HUES6 (cell line): ENCODE results near the gene PLEKHG3.
A peak's percentile ranks its signal among the peaks of the same experiment; 100 is the strongest.
"Not testable (repeated sequence)": the region's sequence is repeated elsewhere in the genome, so short reads cannot be mapped to it uniquely, and the experiment has no call there.

Source experiments
- H3K27ac ChIP-seq: 2 replicates; pipeline ENCODE4 v1.7.0; 2013; ENCODE audit warnings: low read depth, mild to moderate bottlenecking, low read length, inconsistent platforms
- H3K27me3 ChIP-seq: 2 replicates; pipeline ENCODE4 v1.6.1; 2013; ENCODE audit warnings: low read length; ENCODE audit not compliant: control insufficient read depth, insufficient read depth
- H3K36me3 ChIP-seq: 2 replicates; pipeline ENCODE4 v1.6.1; 2013; ENCODE audit warnings: low read length; ENCODE audit not compliant: control insufficient read depth, insufficient read depth
- H3K4me1 ChIP-seq: 2 replicates; pipeline ENCODE4 v1.6.1; 2013; ENCODE audit warnings: low read length; ENCODE audit not compliant: control insufficient read depth, insufficient read depth
- H3K4me3 ChIP-seq: 2 replicates; pipeline ENCODE4 v1.5.1; 2013; ENCODE audit warnings: low read depth, low read length
- H3K9ac ChIP-seq: one replicate; pipeline ENCODE4 v1.6.1; 2013; ENCODE audit warnings: mild to moderate bottlenecking, low read length
- H3K9me3 ChIP-seq: 2 replicates; pipeline ENCODE4 v1.6.1; 2013; ENCODE audit warnings: low read depth, low read length; ENCODE audit not compliant: control insufficient read depth, insufficient read depth

Gene PLEKHG3

DNA sequence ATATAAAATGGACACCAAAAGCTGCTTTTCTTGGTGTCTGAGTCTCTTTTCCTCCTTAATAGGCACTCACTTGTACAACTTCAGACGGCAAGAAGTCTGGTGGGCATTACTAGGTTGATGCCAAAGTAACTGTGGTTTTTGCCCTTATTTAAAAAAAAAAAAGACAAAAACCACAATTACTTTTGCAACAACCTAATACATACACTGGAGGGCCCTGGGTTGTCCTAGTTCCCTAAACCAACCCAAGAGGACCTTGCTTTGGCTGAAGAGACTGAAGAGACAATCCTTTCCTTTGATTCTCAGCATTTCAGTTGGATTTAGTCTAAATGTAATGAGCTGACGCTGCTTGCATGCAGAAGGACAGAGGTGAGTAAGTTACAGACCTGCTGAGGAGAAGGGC lies 16.2 kb upstream of the PLEKHG3 start:
- Histone ChIP-seq H3K9ac (no peak overlapping the region), H3K4me1 (peaks cover 21% of the 10 kb centered on the region), H3K27me3 (peaks cover 26% of the 10 kb centered on the region), H3K27ac (no peak overlapping the region), H3K4me3 (no peak overlapping the region), H3K9me3 (no peaks in the 10 kb centered on the region), H3K36me3 (no peaks in the 10 kb centered on the region)

DNA sequence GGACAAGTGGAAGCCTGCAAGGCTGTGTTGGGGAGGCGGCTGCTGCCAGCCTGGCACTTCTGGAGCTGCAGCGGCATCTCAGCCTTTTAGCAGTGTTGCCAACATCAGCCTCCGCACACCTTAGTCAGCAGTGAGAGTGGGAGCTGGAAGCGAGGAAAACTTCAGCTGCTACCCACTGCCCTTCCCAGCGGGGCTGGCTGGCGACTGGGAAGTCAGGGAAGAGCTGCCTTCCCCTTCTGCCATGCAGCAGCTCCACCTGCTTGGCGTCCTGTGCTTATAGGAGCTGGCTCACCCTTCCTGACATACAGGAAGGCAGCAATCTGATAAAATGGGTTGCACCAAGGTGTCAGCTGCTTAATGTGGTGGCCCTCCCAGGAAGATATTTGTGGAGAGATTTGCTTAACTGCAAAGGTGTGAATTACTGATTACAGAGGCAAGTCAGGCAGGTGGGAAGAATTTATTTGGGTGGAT lies 15.4 kb upstream of the PLEKHG3 start:
- Histone ChIP-seq H3K9me3 (no peaks in the 10 kb centered on the region), H3K9ac (no peak overlapping the region), H3K27ac (no peak overlapping the region), H3K4me1 (peaks cover 21% of the 10 kb centered on the region), H3K36me3 (no peaks in the 10 kb centered on the region), H3K4me3 (no peak overlapping the region), H3K27me3 (peaks cover 29% of the 10 kb centered on the region)

DNA sequence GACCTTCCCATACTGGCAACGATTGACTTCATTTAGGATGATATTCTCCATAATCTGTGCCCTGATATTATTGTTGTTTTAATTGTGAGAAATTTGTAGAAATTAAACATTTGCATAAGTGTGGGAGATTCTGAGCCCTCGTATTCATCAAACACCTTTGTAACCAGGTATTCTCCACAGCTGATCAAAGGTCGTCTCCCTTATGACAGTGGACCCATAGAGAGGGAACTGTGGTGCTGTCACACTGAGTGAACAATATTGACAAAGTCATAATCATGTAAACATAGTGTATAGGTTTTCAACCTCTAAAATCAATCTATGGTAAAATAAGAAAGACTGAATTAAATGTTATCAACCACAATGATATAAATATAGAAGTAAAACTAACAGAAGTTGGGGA lies 14.9 kb upstream of the PLEKHG3 start:
- Histone ChIP-seq H3K27ac (no peak overlapping the region), H3K9me3 (no peaks in the 10 kb centered on the region), H3K9ac (no peak overlapping the region), H3K36me3 (no peaks in the 10 kb centered on the region), H3K4me3 (no peak overlapping the region), H3K27me3 (peaks cover 29% of the 10 kb centered on the region), H3K4me1 (peaks cover 21% of the 10 kb centered on the region)

DNA sequence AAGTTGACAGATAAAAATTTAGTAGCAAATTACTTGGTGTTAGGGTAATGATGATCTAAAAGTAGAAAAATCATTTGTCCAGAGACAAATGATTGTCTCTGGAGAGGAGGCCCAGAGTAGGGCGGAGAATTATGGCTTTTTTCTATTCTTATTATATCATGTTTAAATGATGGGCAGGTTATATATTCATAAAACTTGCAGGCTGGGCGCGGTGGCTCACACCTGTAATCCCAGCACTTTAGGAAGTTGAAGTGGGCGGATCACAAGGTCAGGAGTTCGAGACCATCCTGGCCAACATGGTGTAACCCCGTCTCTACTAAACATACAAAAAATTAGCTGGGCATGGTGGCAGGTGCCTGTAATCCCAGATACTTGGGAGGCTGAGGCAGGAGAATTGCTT lies 13.6 kb upstream of the PLEKHG3 start:
- Histone ChIP-seq H3K4me1 (peaks cover 18% of the 10 kb centered on the region), H3K27me3 (peaks cover 29% of the 10 kb centered on the region)
- H3K9me3 ChIP-seq, H3K27ac ChIP-seq, H3K4me3 ChIP-seq, H3K9ac ChIP-seq, H3K36me3 ChIP-seq: not testable (repeated sequence)

DNA sequence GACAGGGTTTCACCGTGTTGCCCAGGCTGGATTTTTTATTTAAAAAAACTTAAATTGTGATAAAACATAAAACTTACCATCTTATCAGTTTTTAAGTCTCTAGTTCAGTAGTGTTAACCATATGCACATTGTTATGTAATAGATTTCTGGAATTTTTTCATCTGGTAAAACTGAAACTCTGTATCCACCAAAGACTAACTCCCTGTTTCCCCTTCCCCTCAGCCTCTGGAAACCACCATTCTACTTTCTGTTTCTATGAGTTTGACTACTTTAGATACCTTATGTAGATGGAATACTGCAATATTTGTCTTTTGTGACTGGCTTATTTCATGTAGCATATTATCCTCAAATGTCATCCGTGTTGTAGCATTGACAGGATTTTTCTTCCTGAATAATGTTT lies 12.8 kb upstream of the PLEKHG3 start:
- no peak overlapping the region for H3K27ac ChIP-seq
- no peaks in the 10 kb centered on the region for H3K36me3 ChIP-seq
- peaks cover 29% of the 10 kb centered on the region for H3K27me3 ChIP-seq
- peaks cover 13% of the 10 kb centered on the region for H3K4me1 ChIP-seq
- no peak overlapping the region for H3K9ac ChIP-seq
- H3K4me3 ChIP-seq, result no peak overlapping the region
- H3K9me3 ChIP-seq, result no peaks in the 10 kb centered on the region

DNA sequence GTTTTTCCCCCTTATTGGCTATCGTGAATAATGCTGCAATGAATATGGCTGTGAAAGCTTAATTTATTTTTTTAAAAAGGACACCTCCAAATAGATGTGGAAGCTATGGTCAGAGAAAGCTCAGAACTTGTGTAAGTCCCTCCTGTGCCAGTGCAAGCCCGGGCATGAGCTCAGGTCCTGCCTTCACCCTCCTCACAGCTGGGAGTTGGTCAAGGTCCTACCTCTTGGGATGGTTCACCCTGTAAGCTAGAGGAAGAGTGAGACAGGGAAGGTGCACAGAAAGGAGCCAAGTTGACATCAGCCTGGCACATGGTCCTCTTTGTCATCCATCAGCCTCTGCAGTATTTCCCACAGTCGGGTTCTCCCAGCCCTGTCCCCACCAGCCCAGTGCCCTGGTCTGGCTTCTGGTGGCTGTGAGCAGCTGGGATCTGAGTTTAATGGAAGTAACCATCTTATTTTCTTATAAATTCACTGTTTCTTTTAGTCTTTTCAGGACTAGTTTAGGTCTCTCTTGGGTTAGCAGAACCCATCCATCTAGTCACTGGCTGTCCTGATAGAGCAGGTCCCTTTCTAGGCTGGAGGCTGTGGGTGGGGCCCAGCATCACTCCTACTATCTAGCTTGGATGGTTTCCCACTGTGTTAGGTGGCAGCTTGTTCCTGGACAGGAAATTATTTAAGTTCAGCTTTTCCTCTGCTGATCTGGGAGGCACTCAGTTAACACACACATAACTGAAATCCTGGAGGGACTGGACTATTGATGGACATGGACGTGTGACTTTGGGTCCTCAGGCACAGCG lies 11.8 kb upstream of the PLEKHG3 start:
- no peak overlapping the region for H3K4me3 ChIP-seq
- H3K9me3 ChIP-seq, result no peaks in the 10 kb centered on the region

DNA sequence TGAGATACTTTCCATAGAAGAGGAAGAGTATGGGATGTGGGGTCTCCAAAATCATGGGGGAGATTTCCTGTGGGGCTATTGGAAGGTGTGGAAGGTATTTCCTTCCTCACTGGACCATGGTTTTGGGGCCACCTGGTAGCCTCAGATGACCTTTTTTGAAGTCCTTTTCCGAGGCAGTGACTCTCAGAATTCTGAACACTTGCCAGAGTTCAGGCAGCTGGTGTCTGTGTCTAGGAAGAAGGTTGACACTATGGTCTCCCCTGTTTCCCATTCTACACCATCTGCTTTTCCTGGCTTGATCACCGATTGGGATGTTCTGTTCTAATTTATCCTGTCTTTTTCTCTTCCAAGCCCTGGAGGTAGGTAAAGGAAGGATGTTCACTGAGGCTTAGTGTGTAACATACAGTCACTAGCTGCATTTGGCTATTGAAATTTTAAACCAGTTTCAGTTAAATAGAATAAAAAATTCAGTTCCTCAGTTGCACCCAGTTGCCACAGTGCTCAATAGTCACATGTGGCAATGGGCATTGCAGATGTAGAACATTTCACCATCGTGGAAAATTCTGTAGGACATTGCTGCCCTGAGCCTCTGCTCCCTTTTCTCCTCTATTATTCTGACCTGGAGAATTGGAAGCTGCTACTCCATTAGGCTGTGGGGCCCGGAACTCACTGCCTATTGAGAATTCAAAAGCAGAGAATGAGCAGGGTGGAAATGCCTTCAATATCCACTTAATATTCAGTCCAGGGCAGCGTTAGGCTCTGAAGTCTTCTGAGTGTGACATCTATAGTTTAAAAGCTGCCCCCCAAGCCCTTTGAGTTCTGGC lies 11.0 kb upstream of the PLEKHG3 start:
- no peaks in the 10 kb centered on the region for H3K36me3 ChIP-seq
- no peak overlapping the region for H3K4me3 ChIP-seq
- peaks cover 19% of the 10 kb centered on the region for H3K4me1 ChIP-seq
- H3K9me3 ChIP-seq, result no peaks in the 10 kb centered on the region
- peaks cover 24% of the 10 kb centered on the region for H3K27me3 ChIP-seq
- H3K27ac ChIP-seq, result no peak overlapping the region
- H3K9ac ChIP-seq, result no peak overlapping the region

More for the DNA sequence above, 11.8 kb upstream of the PLEKHG3 start:
- Histone ChIP-seq H3K4me1 (peaks cover 15% of the 10 kb centered on the region), H3K9ac (no peak overlapping the region), H3K27ac (no peak overlapping the region), H3K36me3 (no peaks in the 10 kb centered on the region), H3K27me3 (peaks cover 29% of the 10 kb centered on the region)

DNA sequence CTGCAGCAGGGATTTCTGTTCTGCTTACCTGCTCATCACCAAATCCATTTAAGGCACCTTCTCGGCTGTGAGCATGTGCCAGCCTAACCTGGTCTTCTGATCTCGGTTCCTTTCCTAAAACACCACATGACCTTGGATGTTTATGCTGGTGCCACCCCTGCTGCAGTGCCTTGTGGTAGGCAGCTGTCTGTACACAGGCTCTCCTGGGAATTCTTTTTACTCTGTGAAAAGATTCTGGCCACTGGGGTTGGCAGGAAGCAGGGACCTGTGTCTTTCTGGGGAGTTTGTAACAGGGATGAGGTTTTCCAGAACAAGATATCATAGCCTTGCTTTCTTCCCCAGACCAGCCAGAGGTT lies 10.4 kb upstream of the PLEKHG3 start:
- H3K9ac ChIP-seq, result no peak overlapping the region

DNA sequence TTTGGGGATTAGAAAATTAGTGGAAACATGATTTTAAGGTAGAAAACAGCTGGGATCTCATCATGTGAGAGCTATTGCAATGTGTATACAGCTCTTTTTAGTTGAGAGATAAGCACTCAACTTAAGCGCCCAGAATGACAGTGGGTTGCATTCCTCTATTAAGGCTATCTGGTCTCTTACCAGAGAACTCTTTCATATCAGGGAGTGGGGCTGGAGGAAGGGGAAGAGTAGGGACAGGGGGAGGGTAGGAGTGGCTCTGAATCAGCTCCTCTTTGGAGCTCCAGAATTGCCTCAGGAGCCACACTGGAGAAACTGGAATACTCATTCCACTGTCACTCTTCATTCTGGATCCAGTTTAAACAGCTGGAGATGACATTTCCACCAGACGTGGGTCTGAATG lies 9.2 kb upstream of the PLEKHG3 start:
- Histone ChIP-seq H3K27me3 (peaks cover 9% of the 10 kb centered on the region; the same call in 1 of the 2 replicates), H3K27ac (no peak overlapping the region), H3K4me3 (no peak overlapping the region), H3K9me3 (no peaks in the 10 kb centered on the region), H3K36me3 (no peaks in the 10 kb centered on the region), H3K4me1 (peaks cover 23% of the 10 kb centered on the region), H3K9ac (no peak overlapping the region)

More for the DNA sequence above, 10.4 kb upstream of the PLEKHG3 start:
- Histone ChIP-seq H3K27me3 (peaks cover 18% of the 10 kb centered on the region), H3K9me3 (no peaks in the 10 kb centered on the region), H3K27ac (no peak overlapping the region), H3K36me3 (no peaks in the 10 kb centered on the region), H3K4me3 (no peak overlapping the region), H3K4me1 (peaks cover 20% of the 10 kb centered on the region)

DNA sequence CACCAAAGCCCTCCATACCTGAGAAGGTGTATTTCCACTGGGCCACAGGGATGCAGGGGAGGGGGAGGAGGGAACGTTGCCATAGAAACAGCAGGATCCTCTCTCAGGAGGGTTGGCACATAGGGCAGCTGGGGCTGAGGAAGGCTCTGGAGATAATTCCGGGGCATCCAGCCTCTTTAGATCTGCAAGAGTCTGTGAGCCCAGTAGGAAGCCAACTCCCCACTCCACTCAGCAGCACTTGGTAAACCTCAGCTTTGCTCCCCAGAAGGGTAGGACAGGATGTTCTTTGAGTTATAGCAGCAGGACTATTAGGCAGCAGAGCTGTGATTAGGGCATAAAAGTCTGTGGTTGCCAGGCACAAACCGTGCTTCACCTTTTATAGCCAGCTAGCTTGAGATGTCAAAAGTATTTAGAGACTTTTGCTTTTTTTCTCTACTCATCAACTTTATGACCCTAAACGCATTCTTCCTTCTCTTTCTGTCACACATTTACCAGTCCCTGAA lies 7.8 kb upstream of the PLEKHG3 start:
- Histone ChIP-seq H3K36me3 (no peaks in the 10 kb centered on the region), H3K9ac (no peak overlapping the region), H3K4me1 (peaks cover 35% of the 10 kb centered on the region), H3K9me3 (no peaks in the 10 kb centered on the region), H3K4me3 (no peak overlapping the region), H3K27me3 (peaks cover 9% of the 10 kb centered on the region; the same call in 1 of the 2 replicates), H3K27ac (no peak overlapping the region)

DNA sequence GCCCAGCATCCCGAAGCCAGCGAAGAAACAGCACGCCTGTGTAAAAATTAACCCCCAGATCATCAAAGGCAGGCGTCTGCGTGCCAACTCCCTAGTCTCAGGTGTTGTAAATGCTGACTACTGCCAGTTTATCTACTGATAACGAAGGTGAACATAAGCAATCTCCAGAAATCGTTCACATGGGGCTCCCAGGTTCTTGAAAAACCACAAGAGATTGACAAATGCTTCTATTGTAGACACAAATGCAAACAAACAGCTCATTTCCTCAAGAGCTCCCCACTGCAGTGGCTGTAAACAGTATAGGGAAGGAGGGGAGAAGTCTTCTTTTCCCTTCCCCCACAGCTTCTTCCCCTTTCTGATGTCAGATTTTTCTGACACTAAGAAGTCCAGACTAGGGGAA lies 5.3 kb upstream of the PLEKHG3 start:
- Histone ChIP-seq H3K27ac (no peak overlapping the region), H3K4me3 (peak overlapping the region; percentile 12; the same call in 1 of the 2 replicates), H3K36me3 (no peaks in the 10 kb centered on the region), H3K4me1 (peaks cover 50% of the 10 kb centered on the region), H3K27me3 (peaks cover under 1% of the 10 kb centered on the region; the same call in 1 of the 2 replicates), H3K9ac (peak overlapping the region; percentile 28), H3K9me3 (no peaks in the 10 kb centered on the region)
